AG09319 (cell line): ENCODE data around the gene SLC9A9.
"Not testable (repeated sequence)": the region's sequence is repeated elsewhere in the genome, so short reads cannot be mapped to it uniquely, and the experiment has no call there.

Experiments used
- DNase-seq: peaks from one replicate; pipeline ENCODE4 v3.0.0-alpha.2; 2010; ENCODE audit warnings: low read depth; ENCODE audit errors: extremely low read depth
- TF ChIP-seq, protein P1 (sequence below): IDR thresholded peaks from 2 replicates; pipeline ENCODE4 v1.5.1; 2011; ENCODE audit warnings: low read depth, mild to moderate bottlenecking, inconsistent platforms, low read length, moderate library complexity

The SLC9A9 gene

DNA sequence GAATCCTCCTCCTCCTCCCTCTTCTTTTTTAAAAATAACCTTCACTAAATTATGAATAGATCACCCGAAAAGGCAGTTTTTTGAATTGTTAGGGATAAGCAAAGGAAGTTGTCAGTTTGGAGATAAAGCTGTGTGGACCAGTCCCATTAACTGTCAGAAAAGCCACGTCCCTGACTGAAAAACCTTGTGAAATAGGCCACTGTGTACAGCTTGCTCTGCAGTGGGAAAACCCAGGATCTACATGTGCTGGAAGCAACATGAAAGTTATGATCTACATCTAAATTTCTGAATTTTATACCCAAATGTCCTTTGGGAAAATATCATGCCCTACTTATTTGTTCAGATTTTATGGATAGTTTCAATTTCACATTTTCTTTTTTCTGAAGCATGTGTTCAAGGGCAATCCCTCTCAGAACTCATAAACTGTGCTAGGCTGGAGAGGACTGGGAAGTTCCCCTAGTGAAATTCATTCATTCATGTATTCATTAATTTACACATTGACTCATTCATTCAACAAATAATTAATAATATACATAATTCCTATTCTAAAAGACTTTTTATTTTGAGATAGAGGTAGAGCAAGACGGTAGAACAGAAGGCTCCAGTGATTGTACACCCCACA lies 149.5 kb downstream of the SLC9A9 start:
- DNase-seq, result no peak
- TF ChIP-seq, protein P1, sequence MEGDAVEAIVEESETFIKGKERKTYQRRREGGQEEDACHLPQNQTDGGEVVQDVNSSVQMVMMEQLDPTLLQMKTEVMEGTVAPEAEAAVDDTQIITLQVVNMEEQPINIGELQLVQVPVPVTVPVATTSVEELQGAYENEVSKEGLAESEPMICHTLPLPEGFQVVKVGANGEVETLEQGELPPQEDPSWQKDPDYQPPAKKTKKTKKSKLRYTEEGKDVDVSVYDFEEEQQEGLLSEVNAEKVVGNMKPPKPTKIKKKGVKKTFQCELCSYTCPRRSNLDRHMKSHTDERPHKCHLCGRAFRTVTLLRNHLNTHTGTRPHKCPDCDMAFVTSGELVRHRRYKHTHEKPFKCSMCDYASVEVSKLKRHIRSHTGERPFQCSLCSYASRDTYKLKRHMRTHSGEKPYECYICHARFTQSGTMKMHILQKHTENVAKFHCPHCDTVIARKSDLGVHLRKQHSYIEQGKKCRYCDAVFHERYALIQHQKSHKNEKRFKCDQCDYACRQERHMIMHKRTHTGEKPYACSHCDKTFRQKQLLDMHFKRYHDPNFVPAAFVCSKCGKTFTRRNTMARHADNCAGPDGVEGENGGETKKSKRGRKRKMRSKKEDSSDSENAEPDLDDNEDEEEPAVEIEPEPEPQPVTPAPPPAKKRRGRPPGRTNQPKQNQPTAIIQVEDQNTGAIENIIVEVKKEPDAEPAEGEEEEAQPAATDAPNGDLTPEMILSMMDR, result no peak

DNA sequence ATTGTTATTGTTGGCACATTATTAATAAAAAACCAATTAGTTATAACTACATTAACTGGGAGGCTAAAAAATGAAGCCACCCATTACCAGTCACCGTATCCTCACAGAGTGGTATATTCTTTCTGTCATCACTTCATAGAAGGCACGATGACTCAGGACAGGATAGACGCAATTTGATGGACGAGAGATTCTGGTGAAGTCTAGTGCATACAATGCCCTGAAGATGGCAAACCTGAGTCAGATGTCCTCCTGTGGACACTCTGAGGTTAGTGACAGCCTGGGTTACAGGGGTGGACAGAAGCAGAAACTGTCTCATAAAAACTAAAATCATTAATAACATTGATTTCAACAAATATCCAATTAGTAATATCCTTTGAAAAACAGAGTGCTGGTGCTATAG lies 150.3 kb downstream of the SLC9A9 start:
- TF ChIP-seq, protein P1, result no peak
- no peak for DNase-seq

DNA sequence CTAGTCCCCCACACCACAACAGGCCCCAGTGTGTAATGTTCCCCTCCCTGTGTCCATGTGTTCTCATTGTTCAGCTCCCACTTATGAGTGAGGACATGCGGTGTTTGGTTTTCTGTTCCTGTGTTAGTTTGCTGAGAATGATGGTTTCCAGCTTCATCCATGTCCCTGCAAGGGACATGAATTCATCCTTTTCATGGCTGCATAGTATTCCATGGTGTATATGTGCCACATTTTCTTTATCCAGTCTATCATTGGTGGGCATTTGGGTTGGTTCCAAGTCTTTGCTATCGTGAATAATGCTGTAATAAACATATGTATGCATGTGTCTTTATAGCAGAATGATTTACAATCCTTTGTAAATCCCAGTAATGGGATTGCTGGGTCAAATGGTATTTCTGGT lies 152.9 kb downstream of the SLC9A9 start:
- not testable (repeated sequence) for DNase-seq

DNA sequence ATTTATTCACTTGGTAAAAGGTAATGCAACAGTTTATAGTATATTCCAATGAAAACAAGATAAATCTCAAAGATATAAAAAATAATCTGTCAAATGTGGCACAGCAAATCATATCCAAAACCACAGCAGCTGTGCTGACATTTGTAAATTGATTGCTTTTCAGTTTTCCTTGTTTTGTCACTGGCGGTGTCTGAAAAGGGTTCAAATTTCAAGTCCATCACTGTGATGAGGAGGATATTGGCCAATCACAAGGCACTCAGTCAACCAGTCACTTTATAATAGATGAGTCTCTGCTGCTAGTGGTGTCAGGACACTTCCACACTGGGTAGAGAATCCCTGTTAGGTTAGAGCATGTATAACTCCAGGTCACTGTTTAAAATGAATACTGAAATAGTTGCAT lies 154.8 kb downstream of the SLC9A9 start:
- DNase-seq, result no peak
- TF ChIP-seq, protein P1, result no peak

DNA sequence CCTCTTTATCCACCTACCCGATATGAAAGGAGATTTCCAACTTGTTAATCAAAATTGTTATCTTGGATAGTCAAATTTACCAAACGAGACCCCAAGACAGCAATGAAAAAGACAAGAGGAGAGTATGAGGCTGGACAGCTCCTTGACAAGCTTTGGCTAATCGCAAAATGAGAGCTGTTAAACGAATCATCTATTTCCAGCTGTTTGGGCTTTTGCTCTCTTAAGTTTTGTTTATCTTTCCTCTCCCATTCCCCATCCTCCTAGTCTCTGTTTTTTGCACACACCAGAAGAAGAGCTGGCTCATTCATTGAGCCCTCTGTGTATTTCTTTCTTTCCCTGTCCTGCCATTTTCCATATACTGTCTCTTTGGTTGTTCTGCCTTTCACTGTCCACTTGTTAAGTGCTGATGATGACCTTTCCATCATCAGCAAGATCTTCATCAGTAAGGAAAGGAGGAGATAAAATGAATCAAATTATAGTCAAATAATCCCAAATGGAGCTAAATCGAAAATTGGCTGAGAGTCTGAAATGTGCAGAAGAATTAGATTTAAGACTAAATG lies 161.6 kb downstream of the SLC9A9 start:
- no peak for DNase-seq
- TF ChIP-seq, protein P1, result no peak

DNA sequence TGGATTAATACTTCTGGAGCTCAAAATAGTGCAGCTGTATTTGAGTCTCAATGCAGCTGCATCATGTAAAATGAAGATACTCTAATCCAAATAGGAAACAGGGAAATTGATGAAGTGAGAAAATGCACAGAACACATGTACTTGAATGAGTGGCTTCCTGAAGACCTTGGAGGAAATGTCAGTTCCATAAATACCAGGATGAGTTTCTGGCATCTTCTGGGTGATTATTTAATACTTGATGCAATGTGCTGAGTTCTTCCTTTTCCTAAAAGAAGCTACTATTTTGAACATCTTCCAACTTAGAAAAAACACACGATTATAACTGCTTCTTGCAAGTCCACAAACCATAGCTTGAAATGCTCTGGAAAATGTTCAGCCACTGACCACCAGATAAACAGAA lies 162.8 kb downstream of the SLC9A9 start:
- TF ChIP-seq, protein P1, result no peak
- no peak for DNase-seq

DNA sequence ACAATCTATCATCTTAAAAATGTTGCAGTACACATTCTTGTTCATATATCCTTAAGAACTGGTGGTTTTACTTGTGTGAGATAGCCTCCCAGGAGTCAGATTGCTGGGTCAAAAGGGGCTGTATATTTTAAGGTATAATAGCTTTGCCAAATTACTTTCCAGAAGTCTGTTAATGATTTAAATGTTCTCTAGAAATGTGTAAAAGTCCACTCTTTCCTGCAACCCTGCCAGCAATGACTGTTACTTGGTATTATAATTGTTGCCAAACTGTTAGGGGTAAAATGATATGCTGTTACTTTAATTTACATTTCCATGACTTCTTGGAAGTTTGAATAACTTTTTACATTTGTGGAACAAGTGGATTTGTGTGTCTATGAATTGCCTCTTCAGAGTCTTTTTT lies 170.8 kb downstream of the SLC9A9 start:
- DNase-seq, result no peak
- TF ChIP-seq, protein P1, result no peak

DNA sequence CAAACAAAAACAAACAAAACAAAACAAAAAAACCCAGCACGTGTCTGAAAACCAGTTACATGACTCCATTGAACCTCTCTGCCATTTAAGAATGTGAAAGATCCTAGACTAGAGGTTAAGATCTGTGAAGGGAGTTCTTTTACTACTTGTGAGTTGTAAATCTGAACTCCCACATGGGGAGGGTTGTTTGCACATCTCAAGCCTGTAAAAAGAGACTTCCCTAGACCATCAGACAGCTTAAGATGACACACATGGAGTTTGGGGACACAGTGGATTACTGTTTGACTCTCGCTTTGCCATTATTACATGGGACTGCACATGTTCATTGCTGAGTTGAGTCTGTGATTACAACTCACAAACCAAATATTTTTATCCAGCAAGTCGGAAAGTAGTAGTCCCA lies 171.5 kb downstream of the SLC9A9 start:
- TF ChIP-seq, protein P1, result no peak
- no peak for DNase-seq
